Stimulated activated effector memory CD8-positive, alpha-beta T cell treated with anti-CD3 and anti-CD28 coated beads, Interleukin-12 subunit alpha, Interleukin-12 subunit beta, amount 100 ng/mL, for 72 hours (primary cell): ENCODE data around the gene PSMC4.

ENCODE experiments used
- ATAC-seq: fragments of 150-1000 bp; cut with Tn5 transposase; 2 replicates; pipeline ENCODE4 v1.10.0; 2021
- DNase-seq, 2 donors: peaks; one replicate each; pipeline ENCODE4 v3.0.0; 2021 to 2022; ENCODE audit warnings: low spot score in 2 of 2
- H3K27ac Mint-ChIP-seq: one replicate; pipeline ENCODE4 v1.8.0; 2022; ENCODE audit warnings: mild to moderate bottlenecking, mixed read lengths
- H3K36me3 Mint-ChIP-seq: one replicate; pipeline ENCODE4 v1.8.0; 2022; ENCODE audit warnings: mild to moderate bottlenecking, mixed read lengths
- H3K4me1 Mint-ChIP-seq: one replicate; pipeline ENCODE4 v1.8.0; 2022; ENCODE audit warnings: mixed read lengths
- H3K4me3 Mint-ChIP-seq: one replicate; pipeline ENCODE4 v1.8.0; 2022; ENCODE audit warnings: mild to moderate bottlenecking, mixed read lengths
- H3K9me3 Mint-ChIP-seq: one replicate; pipeline ENCODE4 v1.8.0; 2022; ENCODE audit warnings: mixed read lengths

PSMC4 gene

GRCh38 chr19:39995794-39996193 is 24.8 kb downstream of the PSMC4 start:
- Mint-ChIP-seq H3K4me3 (peak overlapping the region; percentile 85), H3K4me1 (peaks cover 42% of the 10 kb centered on the region), H3K36me3 (peaks cover 6% of the 10 kb centered on the region), H3K9me3 (peaks cover 5% of the 10 kb centered on the region), H3K27ac (peak overlapping the region; percentile 91)
- ATAC-seq: no peak
- no peak for DNase-seq

GRCh38 chr19:39996218-39996810 is 25.3 kb downstream of the PSMC4 start:
- no peak for DNase-seq
- Mint-ChIP-seq H3K4me1 (peaks cover 42% of the 10 kb centered on the region), H3K9me3 (peaks cover 5% of the 10 kb centered on the region), H3K27ac (peak overlapping the region; percentile 91), H3K36me3 (peaks cover 6% of the 10 kb centered on the region), H3K4me3 (peak overlapping the region; percentile 85)
- peak; percentile 76 for ATAC-seq

- Mint-ChIP-seq H3K4me3 (peak within 1 kb of the TSS; percentile 85), H3K9me3 (peaks cover 5% of the 10 kb centered on the region), H3K36me3 (peaks cover 6% of the 10 kb centered on the region), H3K27ac (peak within 1 kb of the TSS; percentile 91), H3K4me1 (peaks cover 41% of the 10 kb centered on the region)
- peak; percentile 95 for ATAC-seq
- DNase-seq: peak; percentile 83 to 96
Observed at GRCh38 chr19:39996811-39997637, 26.1 kb downstream of the PSMC4 start, which contains the start of gene ZNF546. TSS of gene ZNF546 (plus strand) at chr19:39997060. CDS start at chr19:39998327, 1,267 bp downstream.

GRCh38 chr19:39997638-39998216 is 26.8 kb downstream of the PSMC4 start:
- Mint-ChIP-seq H3K36me3 (peaks cover 6% of the 10 kb centered on the region), H3K4me1 (peaks cover 33% of the 10 kb centered on the region), H3K9me3 (peaks cover 4% of the 10 kb centered on the region), H3K4me3 (peak overlapping the region; percentile 85), H3K27ac (peak overlapping the region; percentile 91)
- ATAC-seq: peak; percentile 58
- DNase-seq: no peak

GRCh38 chr19:39998501-39998900 is 27.5 kb downstream of the PSMC4 start:
- ATAC-seq (no peak), DNase-seq (no peak)
- H3K9me3 Mint-ChIP-seq: no peaks in the 10 kb centered on the region
- H3K36me3 Mint-ChIP-seq: peaks cover 6% of the 10 kb centered on the region
- H3K27ac Mint-ChIP-seq: peak overlapping the region; percentile 91
- peaks cover 28% of the 10 kb centered on the region for H3K4me1 Mint-ChIP-seq
- peak overlapping the region; percentile 85 for H3K4me3 Mint-ChIP-seq

- no peak for ATAC-seq
- H3K36me3 Mint-ChIP-seq: peaks cover 53% of the 10 kb centered on the region
Observed at GRCh38 chr19:40005691-40006272, 34.8 kb downstream of the PSMC4 start.

GRCh38 chr19:40006273-40006691 is 35.3 kb downstream of the PSMC4 start:
- DNase-seq: no peak
- no peak overlapping the region for H3K27ac Mint-ChIP-seq
- peaks cover 8% of the 10 kb centered on the region for H3K9me3 Mint-ChIP-seq
- no peak overlapping the region for H3K4me3 Mint-ChIP-seq
- peaks cover 58% of the 10 kb centered on the region for H3K36me3 Mint-ChIP-seq
- H3K4me1 Mint-ChIP-seq: no peaks in the 10 kb centered on the region
- no peak for ATAC-seq

More at GRCh38 chr19:40005691-40006272, 34.8 kb downstream of the PSMC4 start:
- Mint-ChIP-seq H3K4me1 (no peaks in the 10 kb centered on the region), H3K27ac (no peak overlapping the region), H3K4me3 (no peak overlapping the region), H3K9me3 (peaks cover 8% of the 10 kb centered on the region)
- no peak for DNase-seq

- no peak for DNase-seq
- H3K27ac Mint-ChIP-seq: no peak overlapping the region
- no peak overlapping the region for H3K4me3 Mint-ChIP-seq
- ATAC-seq: no peak
- peaks cover 24% of the 10 kb centered on the region for H3K9me3 Mint-ChIP-seq
- H3K4me1 Mint-ChIP-seq: no peaks in the 10 kb centered on the region
- peaks cover 83% of the 10 kb centered on the region for H3K36me3 Mint-ChIP-seq
Observed at GRCh38 chr19:40009674-40010073, 38.7 kb downstream of the PSMC4 start.

- peaks cover 51% of the 10 kb centered on the region for H3K36me3 Mint-ChIP-seq
- H3K27ac Mint-ChIP-seq: no peak overlapping the region
- H3K9me3 Mint-ChIP-seq: peaks cover 31% of the 10 kb centered on the region
- H3K4me1 Mint-ChIP-seq: no peaks in the 10 kb centered on the region
- DNase-seq: no peak
- no peak for ATAC-seq
- H3K4me3 Mint-ChIP-seq: no peak overlapping the region
Observed at GRCh38 chr19:40013991-40014390, 43.0 kb downstream of the PSMC4 start.

GRCh38 chr19:40023969-40024368 is 53.0 kb downstream of the PSMC4 start:
- DNase-seq (no peak), ATAC-seq (no peak)
- no peak overlapping the region for H3K4me3 Mint-ChIP-seq
- H3K27ac Mint-ChIP-seq: no peak overlapping the region
- H3K9me3 Mint-ChIP-seq: peaks cover 48% of the 10 kb centered on the region
- H3K36me3 Mint-ChIP-seq: peaks cover 5% of the 10 kb centered on the region
- no peaks in the 10 kb centered on the region for H3K4me1 Mint-ChIP-seq

- H3K4me3 Mint-ChIP-seq: no peak overlapping the region
- no peak for DNase-seq
- H3K4me1 Mint-ChIP-seq: no peaks in the 10 kb centered on the region
- ATAC-seq: no peak
- H3K27ac Mint-ChIP-seq: no peak overlapping the region
- peaks cover 5% of the 10 kb centered on the region for H3K36me3 Mint-ChIP-seq
- peaks cover 53% of the 10 kb centered on the region for H3K9me3 Mint-ChIP-seq
Observed at GRCh38 chr19:40025938-40026596, 55.1 kb downstream of the PSMC4 start.

GRCh38 chr19:40026597-40026970 is 55.6 kb downstream of the PSMC4 start:
- no peak overlapping the region for H3K4me3 Mint-ChIP-seq
- ATAC-seq (no peak), DNase-seq (no peak)
- H3K27ac Mint-ChIP-seq: no peak overlapping the region
- peaks cover 5% of the 10 kb centered on the region for H3K36me3 Mint-ChIP-seq
- H3K4me1 Mint-ChIP-seq: no peaks in the 10 kb centered on the region
- peaks cover 48% of the 10 kb centered on the region for H3K9me3 Mint-ChIP-seq
